Tibial artery (tissue), 4 donors: ENCODE measurements around the gene SDCCAG8.

Experiments used
- DNase-seq, 2 donors: peaks; one replicate each; pipeline ENCODE4 v3.0.0-alpha.2; 2019
- H3K27ac ChIP-seq, 2 donors: fragments of 200-600 bp; sonication (generic) in 1 of 2; 1 replicate in 1 of 2; 2 replicates in 1 of 2; pipeline ENCODE4 v1.5.1; 2018 to 2019; ENCODE audit warnings: mild to moderate bottlenecking in 1 of 2
- H3K27me3 ChIP-seq, 2 donors: fragments of 200-600 bp; sonication (generic) in 1 of 2; one replicate each; pipeline versions ENCODE4 v1.5.1 to v1.6.0; 2016 to 2019
- H3K36me3 ChIP-seq, 3 donors: fragments of 200-600 bp; sonication (generic) in 2 of 3; one replicate each; pipeline ENCODE4 v1.5.1; 2016 to 2019; ENCODE audit warnings: mild to moderate bottlenecking in 2 of 3
- H3K4me1 ChIP-seq, 4 donors: fragments of 200-600 bp; sonication (generic) in 2 of 4; 1 replicate in 3 of 4; 2 replicates in 1 of 4; pipeline ENCODE4 v1.5.1; 2016 to 2019
- H3K4me3 ChIP-seq, 2 donors: fragments of 200-600 bp; sonication (generic) in 1 of 2; 1 replicate in 1 of 2; 2 replicates in 1 of 2; pipeline ENCODE4 v1.5.1; 2018 to 2019; ENCODE audit warnings: mild to moderate bottlenecking in 2 of 2
- H3K9me3 ChIP-seq, 3 donors: fragments of 200-600 bp; sonication (generic) in 1 of 3; one replicate each; pipeline ENCODE4 v1.5.1; 2016 to 2019
- intact Hi-C: fragments of 100-400 bp; cut with DNase I; formaldehyde crosslinking; loops from one replicate; pipeline ENCODE4 v1.15.0; 2023; ENCODE audit warnings: low total_unique reads
- TF ChIP-seq, protein P1 (sequence below), 2 experiments: fragments of 200-600 bp in 1 of 2; fragments of 450-650 bp in 1 of 2; IDR thresholded peaks; one replicate each; pipeline ENCODE4 v1.5.1; 2017 to 2019; ENCODE audit warnings: antibody characterized with exemption in 2 of 2, mild to moderate bottlenecking in 1 of 2, moderate library complexity in 1 of 2

SDCCAG8 gene

DNA sequence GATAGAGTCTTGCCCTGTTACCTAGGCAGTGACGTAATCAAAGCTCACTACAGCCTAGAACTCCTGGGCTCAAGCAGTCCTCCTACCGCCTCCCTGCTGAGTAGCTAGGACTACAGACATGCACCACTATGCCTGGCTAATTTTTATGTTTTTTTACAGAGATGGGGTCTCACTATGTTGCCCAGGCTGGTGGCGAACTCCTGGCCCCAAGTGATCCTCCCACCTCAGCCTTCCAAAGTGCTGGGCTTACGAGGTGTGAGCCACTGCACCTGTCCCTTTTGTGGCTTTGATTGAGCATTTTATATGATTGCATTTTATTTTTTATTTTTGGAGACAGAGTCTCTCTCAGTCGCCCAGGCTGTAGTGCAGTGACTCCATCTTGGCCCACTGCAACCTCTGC is 25.8 kb downstream of the SDCCAG8 start:
- Histone ChIP-seq H3K9me3 (peaks cover 0 to 7% (median 0%) of the 10 kb centered on the region in 3 donors), H3K36me3 (peaks cover 25 to 56% (median 51%) of the 10 kb centered on the region in 3 donors), H3K4me1 (no peaks in the 10 kb centered on the region), H3K27ac (no peak overlapping the region), H3K27me3 (no peaks in the 10 kb centered on the region), H3K4me3 (no peak overlapping the region)
- no peak for DNase-seq
- intact Hi-C loops = no loop called here
- TF ChIP-seq, protein P1, sequence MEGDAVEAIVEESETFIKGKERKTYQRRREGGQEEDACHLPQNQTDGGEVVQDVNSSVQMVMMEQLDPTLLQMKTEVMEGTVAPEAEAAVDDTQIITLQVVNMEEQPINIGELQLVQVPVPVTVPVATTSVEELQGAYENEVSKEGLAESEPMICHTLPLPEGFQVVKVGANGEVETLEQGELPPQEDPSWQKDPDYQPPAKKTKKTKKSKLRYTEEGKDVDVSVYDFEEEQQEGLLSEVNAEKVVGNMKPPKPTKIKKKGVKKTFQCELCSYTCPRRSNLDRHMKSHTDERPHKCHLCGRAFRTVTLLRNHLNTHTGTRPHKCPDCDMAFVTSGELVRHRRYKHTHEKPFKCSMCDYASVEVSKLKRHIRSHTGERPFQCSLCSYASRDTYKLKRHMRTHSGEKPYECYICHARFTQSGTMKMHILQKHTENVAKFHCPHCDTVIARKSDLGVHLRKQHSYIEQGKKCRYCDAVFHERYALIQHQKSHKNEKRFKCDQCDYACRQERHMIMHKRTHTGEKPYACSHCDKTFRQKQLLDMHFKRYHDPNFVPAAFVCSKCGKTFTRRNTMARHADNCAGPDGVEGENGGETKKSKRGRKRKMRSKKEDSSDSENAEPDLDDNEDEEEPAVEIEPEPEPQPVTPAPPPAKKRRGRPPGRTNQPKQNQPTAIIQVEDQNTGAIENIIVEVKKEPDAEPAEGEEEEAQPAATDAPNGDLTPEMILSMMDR (IDR thresholded peaks at IDR 0.05) = no peak

DNA sequence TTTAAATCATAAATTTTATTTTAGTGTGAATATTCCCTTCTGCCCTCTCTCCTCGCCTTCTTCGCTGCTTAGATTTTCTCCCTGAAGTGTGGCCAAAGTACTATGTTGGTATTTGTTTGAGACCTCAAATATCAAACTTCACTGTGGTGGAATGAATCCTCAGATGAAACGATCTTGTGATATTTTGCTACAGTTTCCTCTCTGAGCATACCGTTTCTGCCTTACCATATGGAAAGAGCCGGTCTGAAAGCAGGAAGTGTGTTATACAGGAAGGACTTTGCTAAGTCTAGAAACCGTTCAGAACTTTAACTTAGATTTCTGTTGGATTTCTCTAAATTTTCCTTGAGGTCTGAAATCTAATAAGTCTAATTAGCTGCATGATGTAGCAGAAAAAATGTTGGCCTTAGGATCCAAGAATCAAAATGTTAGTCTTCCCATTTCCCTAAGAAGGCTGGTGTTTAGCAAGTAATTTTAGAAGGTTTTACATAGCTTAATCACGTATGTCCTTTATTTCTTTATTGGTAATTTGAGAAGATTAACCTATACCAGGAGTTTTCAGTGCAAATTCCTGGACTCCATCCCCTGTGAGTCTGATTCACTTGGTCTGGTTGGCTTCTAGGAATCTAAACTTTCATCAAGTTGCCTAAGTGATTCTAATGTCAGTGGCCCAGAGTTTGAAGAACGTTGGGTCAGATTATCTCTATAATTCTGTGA is 30.7 kb downstream of the SDCCAG8 start:
- H3K27ac ChIP-seq = peak overlapping the region in 1 of 2 donors; percentile 22
- TF ChIP-seq, protein P1 (IDR thresholded peaks at IDR 0.05) = no peak

DNA sequence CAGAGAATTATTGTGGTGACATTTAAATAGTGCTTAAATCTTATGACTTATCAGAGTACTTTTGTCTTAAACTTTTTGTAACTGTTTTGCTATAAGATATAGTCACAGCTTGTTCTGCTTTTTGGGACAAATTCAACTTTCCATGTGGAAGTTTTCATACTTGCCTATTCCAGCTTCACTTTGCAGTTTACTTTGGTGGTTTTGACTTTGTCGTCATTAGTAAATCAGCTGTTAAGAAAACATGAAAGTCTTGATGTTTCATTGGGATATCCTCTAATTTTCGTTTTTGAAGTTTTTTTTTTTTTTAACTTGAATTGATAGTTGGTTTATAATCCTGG is 31.3 kb downstream of the SDCCAG8 start:
- intact Hi-C loops = no loop called here
- TF ChIP-seq, protein P1 (IDR thresholded peaks at IDR 0.05) = no peak
- peaks cover 13 to 46% (median 41%) of the 10 kb centered on the region in 3 donors for H3K36me3 ChIP-seq

More for the DNA sequence above, 30.7 kb downstream of the SDCCAG8 start:
- no peaks in the 10 kb centered on the region for H3K27me3 ChIP-seq
- H3K4me1 ChIP-seq = peaks cover 0 to 8% (median 1%) of the 10 kb centered on the region in 4 donors
- H3K4me3 ChIP-seq = no peak overlapping the region
- DNase-seq = no peak
- intact Hi-C loops = no loop called here
- no peaks in the 10 kb centered on the region for H3K9me3 ChIP-seq
- H3K36me3 ChIP-seq = peaks cover 13 to 46% (median 36%) of the 10 kb centered on the region in 3 donors

DNA sequence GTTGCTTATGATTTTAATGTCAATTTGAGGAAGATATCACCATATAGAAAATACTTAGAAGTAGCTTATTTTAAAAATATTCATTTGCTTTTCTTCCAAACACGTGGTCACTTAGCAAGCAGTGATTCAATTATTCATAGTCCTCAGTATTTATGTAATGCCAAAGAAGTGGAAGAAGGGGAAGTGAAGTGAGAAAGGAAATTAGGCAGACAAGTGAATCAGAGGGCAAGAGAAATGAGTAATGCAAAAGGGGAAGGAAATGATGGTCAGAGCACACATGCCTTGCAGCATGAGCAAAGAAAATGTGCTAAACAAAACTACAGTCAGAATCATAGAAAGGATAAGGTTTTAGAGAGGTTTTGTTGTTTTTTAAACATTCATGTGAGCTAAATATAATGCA is 31.8 kb downstream of the SDCCAG8 start:
- Histone ChIP-seq H3K9me3 (no peaks in the 10 kb centered on the region), H3K36me3 (peaks cover 11 to 46% (median 42%) of the 10 kb centered on the region in 3 donors), H3K27me3 (no peaks in the 10 kb centered on the region), H3K4me1 (peaks cover 0 to 8% (median 1%) of the 10 kb centered on the region in 4 donors), H3K27ac (no peak overlapping the region), H3K4me3 (no peak overlapping the region)
- TF ChIP-seq, protein P1 (IDR thresholded peaks at IDR 0.05) = no peak
- intact Hi-C loops = no loop called here
- no peak for DNase-seq

More for the DNA sequence above, 31.3 kb downstream of the SDCCAG8 start:
- H3K27ac ChIP-seq = peak overlapping the region in 1 of 2 donors; percentile 22
- no peak for DNase-seq
- H3K4me3 ChIP-seq = no peak overlapping the region
- H3K9me3 ChIP-seq = no peaks in the 10 kb centered on the region
- H3K4me1 ChIP-seq = peaks cover 0 to 8% (median 1%) of the 10 kb centered on the region in 4 donors
- no peaks in the 10 kb centered on the region for H3K27me3 ChIP-seq

DNA sequence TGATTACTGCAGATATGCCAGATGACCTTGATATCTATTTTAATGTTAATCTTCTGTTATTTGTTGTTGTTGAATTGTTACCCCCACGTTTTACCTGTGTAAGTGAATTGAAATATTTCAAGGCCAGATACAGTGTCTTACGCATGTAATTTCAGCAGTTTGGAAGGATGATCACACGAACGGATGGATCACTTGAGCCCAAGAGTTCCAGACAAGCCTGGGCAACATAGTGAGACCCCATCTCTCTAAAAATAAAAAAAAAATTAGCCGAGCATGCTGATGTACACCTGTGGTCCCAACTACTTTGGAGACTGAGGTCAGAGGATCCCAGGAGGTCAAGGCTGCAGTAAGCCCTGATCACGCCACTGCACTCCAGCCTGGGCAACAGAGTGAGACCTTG is 32.2 kb downstream of the SDCCAG8 start:
- intact Hi-C loops = no loop called here
- Histone ChIP-seq H3K36me3 (peaks cover 12 to 46% (median 38%) of the 10 kb centered on the region in 3 donors), H3K4me1 (peaks cover 0 to 8% (median 1%) of the 10 kb centered on the region in 4 donors), H3K27ac (no peak overlapping the region), H3K4me3 (no peak overlapping the region), H3K27me3 (no peaks in the 10 kb centered on the region), H3K9me3 (peaks cover 0 to under 1% (median 0%) of the 10 kb centered on the region in 3 donors)
- no peak for DNase-seq
- TF ChIP-seq, protein P1 (IDR thresholded peaks at IDR 0.05) = no peak
